GM19328 (cell line): ENCODE data around the gene RUVBL2.
"Not testable (repeated sequence)": the region's sequence is repeated elsewhere in the genome, so short reads cannot be mapped to it uniquely, and the experiment has no call there.

ENCODE experiments used
- ATAC-seq: cut with Tn5 transposase; IDR thresholded peaks from one replicate; pipeline ENCODE4 v1.9.1; 2021; ENCODE audit warnings: mild to moderate bottlenecking, moderate library complexity; ENCODE audit not compliant: unreplicated experiment

RUVBL2 gene

GRCh38 chr19:49017041-49017665 is 23.5 kb downstream of the RUVBL2 start, which contains the start of gene LHB:
TSS of gene LHB (minus strand) at chr19:49017091. CDS start at chr19:49017081, 10 bp downstream.
- no peak for ATAC-seq

- ATAC-seq: no peak
These were observed 24.1 kb downstream of the RUVBL2 start for GRCh38 chr19:49017666-49018351.

GRCh38 chr19:49018388-49019241 is 24.9 kb downstream of the RUVBL2 start:
- ATAC-seq: not testable (repeated sequence)

GRCh38 chr19:49019242-49019932 is 25.7 kb downstream of the RUVBL2 start:
- no peak for ATAC-seq

GRCh38 chr19:49020342-49020741 is 26.7 kb downstream of the RUVBL2 start:
- no peak for ATAC-seq

- no peak for ATAC-seq
These were observed 27.5 kb downstream of the RUVBL2 start for GRCh38 chr19:49020931-49021895.

- no peak for ATAC-seq
These were observed 28.4 kb downstream of the RUVBL2 start for GRCh38 chr19:49022116-49022515.

- not testable (repeated sequence) for ATAC-seq
These were observed 30.5 kb downstream of the RUVBL2 start, which contains the start of gene CGB3 for GRCh38 chr19:49024233-49024632. TSS of gene CGB3 (minus strand) at chr19:49024333. CDS start at chr19:49023971, 362 bp downstream.

- not testable (repeated sequence) for ATAC-seq
These were observed 31.4 kb downstream of the RUVBL2 start for GRCh38 chr19:49025088-49025487.

GRCh38 chr19:49025599-49025998 is 31.9 kb downstream of the RUVBL2 start:
- not testable (repeated sequence) for ATAC-seq

- not testable (repeated sequence) for ATAC-seq
These were observed 35.0 kb downstream of the RUVBL2 start for GRCh38 chr19:49028686-49029085.

- not testable (repeated sequence) for ATAC-seq
These were observed 36.1 kb downstream of the RUVBL2 start for GRCh38 chr19:49029749-49030148.

GRCh38 chr19:49030323-49030722 is 36.6 kb downstream of the RUVBL2 start:
- not testable (repeated sequence) for ATAC-seq

- not testable (repeated sequence) for ATAC-seq
These were observed 38.1 kb downstream of the RUVBL2 start, which contains the start of gene CGB2 for GRCh38 chr19:49031642-49032301. TSS of gene CGB2 (plus strand) at chr19:49031890. CDS start at chr19:49032096, 206 bp downstream.

GRCh38 chr19:49036815-49037214 is 43.1 kb downstream of the RUVBL2 start, which contains the start of gene CGB1:
TSS of gene CGB1 (minus strand) at chr19:49036895. CDS start at chr19:49036711, 184 bp downstream.
- ATAC-seq: not testable (repeated sequence)

GRCh38 chr19:49038111-49038510 is 44.4 kb downstream of the RUVBL2 start:
- ATAC-seq: not testable (repeated sequence)

- not testable (repeated sequence) for ATAC-seq
These were observed 45.0 kb downstream of the RUVBL2 start for GRCh38 chr19:49038557-49039276.

- not testable (repeated sequence) for ATAC-seq
These were observed 46.0 kb downstream of the RUVBL2 start for GRCh38 chr19:49039736-49040135.
